ENCODE results near the gene HSF2. TPM values are rescaled to one million over a fixed set of nuclear protein-coding genes. Genes with fewer than 3 reads are reported as not detected.
A peak's percentile ranks its signal among the peaks of the same experiment; 100 is the strongest.

Gene HSF2
- total RNA-seq, 4 donors from 2014 or later: 21.1 to 37.1 (median 30.7) TPM

DNA sequence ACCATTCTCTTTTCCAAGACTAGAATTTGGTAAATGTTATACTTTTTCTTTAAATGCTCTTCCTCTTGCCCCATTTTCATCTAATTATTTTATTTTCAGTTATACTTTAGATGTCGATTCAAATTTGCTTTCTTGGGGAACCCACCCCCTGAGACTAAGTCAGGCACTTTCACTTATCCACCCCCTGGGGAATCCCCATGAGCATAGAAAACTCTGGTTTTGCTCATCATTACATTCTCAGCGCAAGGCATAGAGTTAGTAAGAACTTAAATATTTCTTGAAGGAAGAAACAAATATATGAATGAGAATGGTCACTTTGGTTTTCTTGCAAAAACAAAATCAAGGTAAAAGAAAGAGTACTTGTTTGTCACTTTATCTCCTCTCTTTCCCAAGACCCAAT is 25.1 kb upstream of the HSF2 start:
- Histone ChIP-seq H3K27me3 (no peaks in the 10 kb centered on the region), H3K4me1 (no peaks in the 10 kb centered on the region), H3K27ac (no peak overlapping the region), H3K9me3 (no peaks in the 10 kb centered on the region), H3K36me3 (no peaks in the 10 kb centered on the region), H3K4me3 (no peak overlapping the region)
- no peak for ATAC-seq
- 78% methylated on average over 2 of the region's 2 CpGs; no CpG with 5 or more reads in 1 of the 2 donors for whole genome bisulfite sequencing, 2 donors (ENCODE audit: low coverage in 1 of 2)
- no peak for TF ChIP-seq EP300 (IDR thresholded peaks at IDR 0.05)
- TF ChIP-seq POLR2AphosphoS5 (IDR thresholded peaks at IDR 0.05): no peak
- TF ChIP-seq, protein P1, sequence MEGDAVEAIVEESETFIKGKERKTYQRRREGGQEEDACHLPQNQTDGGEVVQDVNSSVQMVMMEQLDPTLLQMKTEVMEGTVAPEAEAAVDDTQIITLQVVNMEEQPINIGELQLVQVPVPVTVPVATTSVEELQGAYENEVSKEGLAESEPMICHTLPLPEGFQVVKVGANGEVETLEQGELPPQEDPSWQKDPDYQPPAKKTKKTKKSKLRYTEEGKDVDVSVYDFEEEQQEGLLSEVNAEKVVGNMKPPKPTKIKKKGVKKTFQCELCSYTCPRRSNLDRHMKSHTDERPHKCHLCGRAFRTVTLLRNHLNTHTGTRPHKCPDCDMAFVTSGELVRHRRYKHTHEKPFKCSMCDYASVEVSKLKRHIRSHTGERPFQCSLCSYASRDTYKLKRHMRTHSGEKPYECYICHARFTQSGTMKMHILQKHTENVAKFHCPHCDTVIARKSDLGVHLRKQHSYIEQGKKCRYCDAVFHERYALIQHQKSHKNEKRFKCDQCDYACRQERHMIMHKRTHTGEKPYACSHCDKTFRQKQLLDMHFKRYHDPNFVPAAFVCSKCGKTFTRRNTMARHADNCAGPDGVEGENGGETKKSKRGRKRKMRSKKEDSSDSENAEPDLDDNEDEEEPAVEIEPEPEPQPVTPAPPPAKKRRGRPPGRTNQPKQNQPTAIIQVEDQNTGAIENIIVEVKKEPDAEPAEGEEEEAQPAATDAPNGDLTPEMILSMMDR (IDR thresholded peaks at IDR 0.05): no peak
- TF ChIP-seq POLR2A (IDR thresholded peaks at IDR 0.05): no peak

DNA sequence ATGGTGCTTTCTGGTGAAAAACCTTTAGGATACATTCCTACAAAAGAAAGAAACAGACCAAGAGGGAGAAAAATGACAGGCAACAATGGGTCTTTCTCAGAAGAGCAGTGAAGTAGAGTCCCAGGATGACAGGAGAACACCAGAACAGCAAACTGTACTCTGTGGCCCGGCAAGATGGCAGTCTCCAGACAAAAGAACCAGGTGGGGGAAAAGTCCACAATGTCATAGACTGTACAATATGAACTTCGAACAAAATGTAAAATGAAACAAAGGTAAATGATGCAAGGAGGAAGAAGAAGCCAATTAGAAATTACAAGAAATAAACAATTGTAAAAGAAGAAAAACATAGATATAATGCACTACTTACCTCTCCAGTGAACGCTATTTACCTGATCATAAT is 23.2 kb upstream of the HSF2 start:
- no peaks in the 10 kb centered on the region for H3K9me3 ChIP-seq
- ATAC-seq: no peak
- no peak overlapping the region for H3K4me3 ChIP-seq
- 70 to 89% methylated on average over 2 to 3 of the region's 3 CpGs for WGBS, 2 donors (ENCODE audit: low coverage in 1 of 2)
- TF ChIP-seq, protein P1 (IDR thresholded peaks at IDR 0.05): no peak
- no peak for TF ChIP-seq EP300 (IDR thresholded peaks at IDR 0.05)
- TF ChIP-seq POLR2A (IDR thresholded peaks at IDR 0.05): no peak
- TF ChIP-seq POLR2AphosphoS5 (IDR thresholded peaks at IDR 0.05): no peak
- H3K36me3 ChIP-seq: no peaks in the 10 kb centered on the region
- peaks cover 0 to under 1% (median 0%) of the 10 kb centered on the region in 3 donors for H3K4me1 ChIP-seq
- H3K27ac ChIP-seq: no peak overlapping the region
- no peaks in the 10 kb centered on the region for H3K27me3 ChIP-seq

DNA sequence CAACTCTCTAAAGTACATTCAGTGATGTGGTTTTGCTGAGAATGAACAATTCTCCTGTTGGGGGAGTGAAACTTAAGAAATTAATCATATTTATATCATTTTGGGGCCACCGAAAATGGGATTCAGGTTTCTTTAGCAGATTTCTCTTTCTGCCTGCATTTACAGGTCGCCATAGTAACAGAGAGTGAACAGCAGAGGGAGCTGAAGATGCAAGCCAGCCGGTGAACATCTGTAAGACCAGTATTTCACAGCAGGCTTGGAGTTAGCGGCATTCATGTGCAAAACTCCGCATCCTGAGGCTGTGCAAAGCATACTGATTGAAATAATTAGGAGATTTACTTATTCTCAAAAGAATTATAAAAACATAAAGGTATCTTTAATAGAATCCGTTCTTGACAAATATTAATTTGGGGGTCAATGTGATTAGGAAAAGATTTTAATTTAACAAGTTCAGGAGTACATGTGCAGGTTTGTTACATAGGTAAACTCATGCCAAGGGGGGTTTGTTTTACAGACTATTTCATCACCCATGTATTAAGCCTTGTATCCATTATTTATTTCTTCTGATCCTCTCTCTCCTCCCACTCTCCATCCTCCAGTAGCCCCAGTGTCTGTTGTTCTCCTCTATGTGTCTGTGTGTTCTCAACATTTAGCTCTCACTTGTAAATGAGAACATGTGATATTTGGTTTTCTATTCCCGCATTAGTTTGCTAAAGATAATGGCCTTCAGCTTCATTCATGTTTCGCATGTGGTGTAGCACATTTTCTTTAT is 17.8 kb upstream of the HSF2 start:
- Histone ChIP-seq H3K27me3 (no peaks in the 10 kb centered on the region), H3K27ac (no peak overlapping the region), H3K4me1 (peaks cover 0 to 6% (median 0%) of the 10 kb centered on the region in 3 donors), H3K36me3 (no peaks in the 10 kb centered on the region), H3K9me3 (no peaks in the 10 kb centered on the region), H3K4me3 (no peak overlapping the region)
- peak; percentile 81 for ATAC-seq
- 19 to 20% methylated on average over 8 of the region's 8 CpGs for WGBS, 2 donors (ENCODE audit: low coverage in 1 of 2)
- TF ChIP-seq POLR2A (IDR thresholded peaks at IDR 0.05): no peak
- no peak for TF ChIP-seq EP300 (IDR thresholded peaks at IDR 0.05)
- no peak for TF ChIP-seq POLR2AphosphoS5 (IDR thresholded peaks at IDR 0.05)
- TF ChIP-seq, protein P1 (IDR thresholded peaks at IDR 0.05): peak; percentile 68 to 83 (median 78)

DNA sequence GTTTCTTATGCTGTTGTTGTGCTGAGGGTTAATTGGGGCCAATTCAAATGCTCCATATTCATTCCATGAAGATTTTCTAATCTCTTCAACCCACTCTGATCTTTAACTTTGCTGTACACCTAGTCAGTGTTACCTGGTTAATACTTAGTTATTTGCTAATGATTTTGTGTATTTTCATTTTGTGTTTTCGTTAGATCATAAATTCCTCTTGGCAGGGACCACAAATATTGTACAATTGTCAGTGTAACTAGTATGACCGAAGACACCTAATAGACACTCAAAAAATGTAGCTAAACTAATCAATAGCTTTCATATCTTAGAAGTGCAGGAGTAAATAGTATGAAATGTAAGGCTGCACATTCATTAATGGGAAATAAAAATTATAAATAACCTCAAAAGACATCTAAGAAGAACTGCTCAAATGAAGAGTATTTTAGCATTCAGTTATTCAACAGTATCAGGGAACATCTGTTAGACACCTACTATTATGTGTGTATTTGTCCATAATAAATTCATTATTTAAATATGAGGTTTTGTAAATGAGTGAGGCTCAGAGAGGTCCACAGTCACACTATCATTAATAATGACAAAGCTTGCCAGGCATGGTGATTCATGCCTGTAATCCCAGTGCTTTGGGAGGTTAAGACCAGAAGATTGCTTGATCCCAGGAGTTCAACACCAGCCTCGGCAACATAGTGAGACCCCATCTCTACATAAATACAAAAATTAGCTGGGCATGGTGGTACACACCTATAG is 13.4 kb upstream of the HSF2 start:
- no peaks in the 10 kb centered on the region for H3K36me3 ChIP-seq
- H3K4me1 ChIP-seq: peaks cover 0 to 24% (median 0%) of the 10 kb centered on the region in 3 donors
- 82 to 100% methylated on average over 2 to 3 of the region's 3 CpGs for WGBS, 2 donors (ENCODE audit: low coverage in 1 of 2)
- TF ChIP-seq, protein P1 (IDR thresholded peaks at IDR 0.05): no peak
- no peak for TF ChIP-seq EP300 (IDR thresholded peaks at IDR 0.05)
- no peak for TF ChIP-seq POLR2A (IDR thresholded peaks at IDR 0.05)
- no peak for TF ChIP-seq POLR2AphosphoS5 (IDR thresholded peaks at IDR 0.05)
- H3K4me3 ChIP-seq: no peak overlapping the region
- H3K27ac ChIP-seq: no peak overlapping the region
- H3K9me3 ChIP-seq: no peaks in the 10 kb centered on the region
- ATAC-seq: no peak
- no peaks in the 10 kb centered on the region for H3K27me3 ChIP-seq

Data from gastroesophageal sphincter (tissue), 4 donors.